HG03159 (cell line): Measurements from ENCODE around the gene RYR2.
"Not testable (repeated sequence)": the region's sequence is repeated elsewhere in the genome, so short reads cannot be mapped to it uniquely, and the experiment has no call there.

Experiments used
- ATAC-seq: cut with Tn5 transposase; IDR thresholded peaks from one replicate; pipeline ENCODE4 v1.9.1; 2021; ENCODE audit warnings: mild to moderate bottlenecking, moderate library complexity; ENCODE audit not compliant: unreplicated experiment

RYR2 gene

DNA sequence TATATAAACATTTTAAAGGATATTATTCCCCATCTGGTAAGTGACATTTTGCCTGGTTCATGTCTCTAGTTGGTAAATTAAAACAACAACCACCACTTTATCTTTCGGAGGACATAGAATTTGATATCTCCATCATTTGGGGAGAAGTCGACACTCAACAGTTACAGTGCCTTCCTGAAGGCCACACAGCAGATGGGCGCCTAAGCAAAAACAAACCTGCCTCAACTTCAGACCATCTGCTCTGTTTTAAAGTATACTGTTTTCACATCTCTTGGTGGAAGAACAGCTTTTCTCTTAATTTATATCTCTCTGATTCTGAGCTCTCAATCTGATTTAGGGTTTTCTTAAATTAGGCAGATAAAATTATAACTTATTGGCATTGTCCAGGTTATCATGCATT lies 282.2 kb downstream of the RYR2 start:
- no peak for ATAC-seq

DNA sequence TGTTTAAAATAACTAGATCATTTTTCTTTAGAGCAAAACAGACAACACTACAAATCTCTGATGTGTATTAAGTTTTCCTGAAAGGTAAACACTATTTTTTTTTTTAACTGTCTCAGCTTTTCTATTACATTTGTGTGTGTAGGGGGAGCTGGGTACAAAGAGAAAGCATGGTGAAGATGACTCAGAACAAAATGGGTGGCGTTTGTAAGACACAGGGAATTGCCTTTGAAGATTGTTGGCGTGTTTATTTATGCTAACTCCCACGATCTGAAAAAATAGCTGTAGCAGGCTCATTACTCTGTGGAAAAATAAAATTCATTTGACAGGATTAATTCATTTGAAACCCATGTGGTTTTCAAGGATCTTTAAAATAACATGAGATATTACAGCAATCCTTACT lies 285.1 kb downstream of the RYR2 start:
- ATAC-seq, result no peak

DNA sequence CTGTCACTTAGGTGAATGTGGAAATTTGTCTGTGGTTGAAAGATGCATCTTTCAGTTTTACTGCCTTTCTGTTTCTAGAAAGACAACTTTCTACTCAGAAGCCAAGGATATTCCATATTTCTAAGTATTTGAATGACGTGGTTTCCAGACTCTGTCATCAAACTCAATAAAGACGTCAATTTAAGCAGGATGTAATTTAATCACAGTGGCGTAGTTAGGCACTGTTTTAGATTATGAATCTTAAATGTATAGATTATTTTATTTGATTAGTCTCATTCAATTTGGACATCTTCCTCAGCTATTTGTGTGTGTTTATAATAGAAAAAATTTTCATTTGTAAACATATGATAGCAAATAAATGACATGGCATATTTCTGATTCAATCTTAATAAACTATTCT lies 298.9 kb downstream of the RYR2 start:
- ATAC-seq, result no peak

DNA sequence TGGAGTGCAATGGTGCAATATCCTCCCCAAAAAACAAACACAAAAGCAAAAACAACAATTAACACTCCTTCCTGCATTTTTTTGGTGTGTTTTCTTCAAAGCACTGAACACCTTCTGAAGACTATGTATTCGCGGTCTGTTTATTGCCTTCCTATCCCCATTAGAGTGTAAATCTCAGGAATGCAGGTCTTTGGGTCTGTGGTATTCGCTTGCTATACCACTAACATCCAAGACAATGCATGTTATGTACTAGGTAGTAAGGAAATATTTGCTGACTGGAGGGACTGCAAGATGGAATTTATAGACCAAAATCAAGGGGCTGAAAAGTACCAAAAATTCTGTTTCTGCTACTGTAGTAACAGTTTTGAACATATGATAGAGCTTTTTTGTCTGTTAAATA lies 299.4 kb downstream of the RYR2 start:
- ATAC-seq, result no peak

DNA sequence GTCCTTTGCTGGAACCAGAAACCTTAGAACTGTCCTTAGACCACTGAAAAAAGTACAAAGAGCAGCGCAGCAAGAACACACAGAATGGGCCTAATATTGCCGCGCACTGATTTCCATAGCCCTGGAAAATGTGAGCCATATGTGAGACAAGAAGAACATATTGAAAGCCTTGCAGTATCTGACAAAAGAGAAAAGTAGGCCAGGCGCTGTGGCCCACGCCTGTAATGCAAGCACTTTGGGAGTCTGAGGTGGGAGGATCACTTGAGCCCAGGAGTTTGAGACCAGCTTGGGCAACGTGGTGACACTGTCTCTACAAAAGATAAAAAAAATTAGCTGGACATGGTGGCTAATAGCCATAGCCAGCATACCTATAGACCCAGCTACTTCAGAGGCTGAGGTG lies 300.7 kb downstream of the RYR2 start:
- ATAC-seq, result no peak

DNA sequence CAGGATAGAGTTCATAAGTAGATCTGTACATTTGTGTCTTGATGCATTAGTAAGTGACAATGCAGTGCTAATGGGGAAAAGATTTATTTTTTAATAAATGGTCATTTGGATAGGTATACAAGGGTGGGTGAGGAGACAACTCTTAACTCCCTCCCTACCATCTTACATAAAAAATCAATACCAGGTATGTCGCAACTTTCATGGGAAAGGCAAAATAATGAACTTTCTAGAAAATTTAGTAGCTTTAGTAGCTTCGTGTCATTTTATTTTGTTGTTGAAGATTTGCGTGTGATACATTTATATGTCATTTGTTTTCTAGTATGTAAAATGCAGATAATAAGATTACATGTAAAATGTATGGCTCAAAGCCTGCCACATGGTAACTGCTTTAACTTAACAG lies 310.8 kb downstream of the RYR2 start:
- no peak for ATAC-seq

DNA sequence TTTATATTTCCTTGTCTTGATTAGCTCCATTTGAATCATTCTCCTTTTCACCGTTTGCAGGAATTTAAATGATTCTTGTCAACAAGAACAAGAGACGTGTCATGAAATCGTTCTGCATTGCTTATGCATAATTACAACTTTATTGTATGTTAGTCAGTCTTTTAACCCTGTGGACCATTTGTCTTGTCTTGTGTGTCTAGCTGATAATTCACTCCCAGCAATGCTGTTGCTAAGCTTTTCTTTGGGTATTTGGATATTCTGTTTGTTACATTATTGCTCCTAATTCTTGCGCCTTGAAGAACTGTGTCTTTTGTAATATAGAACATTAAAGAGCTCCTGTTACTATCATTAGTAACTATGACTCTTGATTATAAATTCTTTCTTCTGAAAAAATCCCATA lies 311.9 kb downstream of the RYR2 start:
- ATAC-seq, result no peak

DNA sequence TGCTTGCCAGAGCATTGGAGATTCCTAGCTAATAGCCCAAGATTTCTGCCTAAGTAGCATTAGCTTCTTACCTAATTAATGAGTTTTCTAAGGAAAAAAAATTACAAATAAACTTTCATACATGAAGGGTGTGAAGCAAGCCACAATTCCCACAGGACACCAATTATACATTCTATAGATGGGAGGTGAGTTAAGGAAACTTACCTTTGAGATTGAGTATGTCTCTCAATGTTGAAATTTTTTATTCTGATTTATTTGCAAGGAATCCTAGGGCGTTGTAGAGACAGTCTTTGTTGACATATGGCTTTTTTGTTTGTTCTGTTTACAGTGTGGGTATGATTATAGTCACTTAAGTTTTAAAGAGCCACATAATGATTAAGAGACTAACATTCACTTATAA lies 313.0 kb downstream of the RYR2 start:
- no peak for ATAC-seq

DNA sequence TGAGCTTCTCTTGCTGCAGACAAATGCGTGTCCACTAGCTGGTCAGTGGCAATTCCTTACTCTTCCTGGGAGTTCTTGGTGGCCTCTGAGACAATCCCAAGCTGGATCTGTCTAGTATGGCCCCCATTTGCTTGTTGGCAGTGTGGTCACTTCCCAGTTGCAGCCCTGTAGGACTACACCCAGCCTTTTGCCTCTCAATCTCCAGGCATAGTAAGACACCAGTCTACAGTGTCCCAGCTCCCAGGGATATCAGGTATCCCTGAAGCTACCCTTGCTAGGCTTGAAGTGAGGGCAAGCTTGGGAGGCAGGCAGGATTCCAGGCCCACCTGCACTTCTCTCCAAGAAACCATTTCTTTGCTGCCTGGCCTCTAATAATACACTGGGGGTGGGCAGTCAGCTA lies 316.6 kb downstream of the RYR2 start:
- ATAC-seq, result no peak

DNA sequence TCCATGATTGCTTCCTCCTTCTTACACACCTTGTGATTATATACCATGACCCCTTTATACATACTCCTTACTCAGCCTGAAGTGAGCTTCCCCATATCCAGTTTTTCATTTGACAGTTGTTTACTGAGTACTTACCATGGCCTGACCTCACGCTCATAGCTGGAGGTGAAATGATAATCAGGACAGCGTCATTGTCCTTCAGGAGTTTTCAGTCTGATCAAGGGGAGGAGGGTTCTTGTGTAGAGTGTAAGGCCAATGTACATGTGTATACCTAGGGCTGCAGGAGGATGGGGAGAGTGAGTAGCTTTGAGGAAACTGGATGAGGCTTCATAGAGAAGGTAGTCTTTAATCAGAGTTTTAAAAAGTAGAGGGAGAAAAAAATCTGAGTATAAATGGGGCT lies 325.8 kb downstream of the RYR2 start:
- ATAC-seq, result no peak

DNA sequence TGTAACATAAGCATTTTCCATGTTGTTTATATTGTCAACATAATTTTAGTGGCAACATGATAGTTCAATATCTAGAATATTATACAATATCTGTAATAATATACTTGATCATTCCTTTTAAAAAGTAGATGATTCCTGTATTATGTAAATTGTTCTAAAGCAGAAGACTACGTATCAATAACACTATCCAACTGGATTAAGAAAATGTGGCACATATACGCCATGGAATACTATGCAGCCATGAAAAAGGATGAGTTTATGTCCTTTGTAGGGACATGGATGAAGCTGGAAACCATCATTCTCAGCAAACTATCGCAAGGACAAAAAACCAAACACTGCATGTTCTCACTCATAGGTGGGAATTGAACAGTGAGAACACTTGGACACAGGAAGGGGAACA lies 329.5 kb downstream of the RYR2 start:
- not testable (repeated sequence) for ATAC-seq

DNA sequence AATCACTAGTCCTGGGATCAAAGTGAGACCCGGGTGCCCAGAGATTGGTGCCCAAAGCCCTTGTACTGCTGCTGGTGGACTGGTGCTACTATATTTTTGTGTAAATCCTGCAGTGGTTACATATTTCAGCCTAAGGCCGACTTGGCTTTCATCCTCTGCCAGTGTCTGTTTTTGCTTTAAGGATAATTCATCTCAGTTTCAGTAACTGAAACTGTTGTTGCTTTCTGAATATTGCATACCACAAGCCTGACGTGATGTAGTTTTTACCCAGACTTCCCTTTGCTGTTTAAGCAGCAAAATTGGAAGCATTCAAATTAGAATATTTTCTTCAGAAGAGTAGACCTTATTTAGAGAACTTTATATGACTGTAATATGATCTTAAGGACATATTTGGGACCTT lies 341.8 kb downstream of the RYR2 start:
- no peak for ATAC-seq

DNA sequence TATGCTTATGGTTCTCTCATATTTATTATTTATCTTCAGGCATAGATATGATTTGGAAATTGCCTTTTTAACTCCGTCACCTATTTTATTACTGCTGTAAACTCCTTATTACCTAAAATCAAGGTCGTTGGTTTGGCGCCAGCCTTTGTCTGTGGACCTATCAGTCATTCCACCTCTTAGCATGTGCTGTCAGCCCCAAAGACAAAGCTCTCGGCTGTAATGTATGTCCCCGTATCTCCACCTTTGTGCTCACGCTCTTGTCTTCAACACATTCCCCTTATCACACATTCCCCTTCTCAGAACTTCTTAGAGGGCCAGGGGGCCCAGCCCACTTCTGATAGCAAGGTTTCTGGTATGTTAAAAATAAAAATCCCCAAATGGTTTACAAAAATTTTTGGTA lies 342.2 kb downstream of the RYR2 start:
- no peak for ATAC-seq

DNA sequence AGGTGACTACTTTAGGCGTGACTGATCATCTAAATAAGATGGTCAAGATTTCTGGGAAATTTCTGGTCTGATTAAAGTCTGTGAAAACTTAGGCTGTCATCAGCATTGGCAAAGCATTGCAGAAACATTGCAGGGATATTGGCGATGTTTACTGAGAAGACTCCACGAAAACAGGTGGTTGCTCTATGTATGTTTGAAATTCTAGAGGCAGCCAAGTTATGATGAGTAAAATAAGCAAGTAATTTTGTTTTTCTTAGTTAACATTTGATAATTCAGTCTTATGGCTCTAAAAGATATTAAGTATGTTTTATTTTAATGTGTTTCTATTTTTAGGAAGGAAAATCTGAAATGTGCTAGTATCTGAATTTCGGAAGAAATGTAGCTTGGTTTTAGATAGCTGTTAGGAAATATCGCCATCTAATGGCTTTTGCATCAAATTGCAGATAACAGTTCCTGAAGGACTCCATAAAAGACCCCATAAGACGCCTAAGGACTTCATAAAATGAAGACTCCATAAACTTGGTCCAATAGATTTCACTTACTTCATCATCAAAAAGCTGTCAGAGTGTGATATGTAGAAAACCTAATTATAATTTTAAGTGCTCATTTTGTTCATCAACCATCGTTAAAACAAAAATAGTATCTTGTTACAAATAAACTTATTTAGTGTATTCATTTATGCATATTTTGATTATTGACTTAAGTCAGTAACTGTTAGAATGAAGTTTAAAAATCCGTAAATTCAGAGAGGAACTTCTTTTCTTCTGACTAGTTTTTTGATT lies 344.6 kb downstream of the RYR2 start:
- peak; percentile 67 for ATAC-seq

DNA sequence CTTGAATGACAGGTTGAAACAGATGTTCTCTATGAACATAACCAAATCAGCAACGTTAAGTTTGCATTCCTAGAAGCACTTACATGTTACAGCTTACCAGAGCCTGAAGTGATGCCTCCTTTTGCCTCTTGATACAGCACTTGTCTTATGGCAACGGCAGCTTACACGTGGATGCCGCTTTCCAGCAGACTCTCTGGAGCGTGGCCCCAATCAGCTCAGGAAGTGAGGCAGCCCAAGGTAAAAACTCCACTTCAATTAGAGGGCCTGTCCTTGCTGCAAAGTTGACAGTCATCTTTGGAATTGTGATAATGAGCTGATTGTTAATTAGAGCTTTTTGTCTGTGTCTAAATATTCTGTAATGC lies 345.1 kb downstream of the RYR2 start:
- ATAC-seq, result no peak

DNA sequence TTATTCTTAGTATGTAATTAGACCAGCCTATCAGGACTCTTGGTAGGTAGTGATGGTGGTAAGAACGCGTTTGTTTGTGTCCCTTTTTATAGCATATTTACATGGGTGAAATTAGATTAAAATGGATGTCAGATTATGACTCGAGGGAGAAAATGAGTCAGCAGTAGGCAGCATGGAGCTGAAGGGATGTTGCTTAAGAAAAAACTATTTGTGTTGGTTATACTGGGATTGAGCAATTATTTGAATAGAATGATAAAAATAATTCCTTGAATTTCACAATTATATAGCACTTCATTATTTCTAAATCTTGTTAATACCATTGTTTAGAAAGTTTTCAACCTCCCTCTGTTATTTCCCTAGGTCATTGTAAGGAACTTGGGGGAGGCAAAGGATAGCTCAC lies 348.8 kb downstream of the RYR2 start:
- ATAC-seq, result no peak

DNA sequence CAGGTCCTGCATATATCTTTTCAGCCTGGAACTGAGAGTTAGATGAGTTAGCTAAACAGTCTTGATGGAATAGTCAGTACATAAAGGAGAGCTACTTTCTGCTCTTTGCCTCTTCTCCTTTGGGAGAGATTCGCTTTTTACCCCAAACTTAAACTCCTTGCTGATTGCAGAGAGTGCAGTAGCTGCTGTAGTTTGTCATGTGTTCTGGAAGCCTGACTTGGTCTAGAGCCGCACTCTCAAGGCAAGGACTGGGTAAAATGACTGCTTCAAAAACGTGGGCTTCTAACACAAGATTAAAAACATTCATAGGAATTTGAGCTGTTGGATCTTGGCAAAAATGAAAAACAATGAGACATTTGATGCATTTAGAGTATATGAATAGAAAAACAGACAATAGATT lies 351.6 kb downstream of the RYR2 start:
- no peak for ATAC-seq

DNA sequence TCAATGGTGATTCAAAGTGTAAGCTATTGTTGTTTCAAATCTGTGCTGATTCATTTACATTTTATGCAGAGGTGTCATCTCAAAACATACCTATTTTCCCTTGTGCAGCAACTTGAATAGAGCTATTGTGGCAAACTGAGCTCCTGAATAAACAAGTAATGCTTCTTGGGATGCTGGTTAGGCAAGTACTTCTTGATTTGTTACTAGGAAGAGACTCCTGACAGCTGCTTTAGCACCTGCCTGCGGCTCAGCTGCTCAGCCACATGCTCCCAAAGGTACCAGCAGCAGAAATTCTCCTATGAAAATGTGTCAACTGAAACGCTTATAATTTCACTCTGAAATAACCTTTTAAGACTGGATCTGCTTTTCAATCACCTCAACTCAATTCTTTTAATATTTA lies 352.3 kb downstream of the RYR2 start:
- no peak for ATAC-seq

DNA sequence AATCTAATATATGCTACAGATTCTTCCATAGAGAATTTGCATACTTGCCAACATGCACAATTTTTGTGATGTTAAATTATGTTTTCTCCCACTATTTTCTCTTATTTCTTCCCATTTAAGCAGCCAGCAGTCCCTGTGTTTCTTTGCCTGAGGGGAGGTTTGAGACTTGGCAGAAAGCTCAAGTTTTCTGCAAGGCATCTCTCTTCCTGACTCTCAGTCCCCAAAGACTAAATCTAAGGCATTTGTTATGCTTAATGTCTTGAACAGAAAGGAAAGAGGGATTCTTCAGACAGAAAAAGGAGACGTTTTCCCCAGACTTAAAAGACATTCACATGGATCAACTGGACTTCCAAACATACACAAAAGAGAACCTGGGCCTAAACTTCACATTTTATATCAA lies 354.4 kb downstream of the RYR2 start:
- no peak for ATAC-seq

DNA sequence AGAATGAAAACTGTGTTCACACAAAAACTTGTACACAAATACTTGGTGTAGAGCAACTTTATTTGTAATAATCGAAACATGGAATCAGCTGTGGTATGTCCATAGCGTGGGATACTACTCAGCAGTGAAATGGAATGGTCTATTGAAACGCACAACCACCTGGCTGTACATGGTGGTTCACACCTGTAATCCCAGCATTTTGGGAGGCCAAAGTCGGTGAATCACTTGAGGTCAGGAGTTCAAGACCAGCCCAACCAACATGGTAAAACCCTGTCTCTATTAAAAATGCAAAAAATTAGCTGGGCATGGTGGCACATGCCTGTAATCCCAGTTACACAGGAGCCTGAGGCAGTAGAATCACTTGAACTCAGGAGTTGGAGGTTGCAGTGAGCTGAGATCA lies 356.8 kb downstream of the RYR2 start:
- ATAC-seq, result no peak

DNA sequence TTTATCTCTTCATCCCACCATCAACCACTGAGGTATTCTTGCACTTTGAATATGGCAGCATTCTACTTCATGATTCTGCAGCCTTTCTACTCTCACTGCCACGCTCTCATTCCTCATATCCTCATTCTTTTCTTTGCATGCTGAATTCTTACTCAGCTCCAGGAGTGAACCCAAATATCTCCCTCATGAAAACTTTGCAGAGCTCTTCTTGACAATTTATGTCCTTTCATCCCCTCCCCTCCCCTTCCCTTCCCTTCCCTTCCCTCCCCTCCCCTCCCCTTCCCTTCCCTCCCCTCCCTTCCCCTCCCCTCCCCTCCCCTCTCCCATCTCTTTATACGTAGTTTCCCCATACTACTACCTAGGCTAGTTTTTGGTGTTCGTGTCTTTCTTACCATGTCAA lies 363.9 kb downstream of the RYR2 start:
- ATAC-seq, result no peak

DNA sequence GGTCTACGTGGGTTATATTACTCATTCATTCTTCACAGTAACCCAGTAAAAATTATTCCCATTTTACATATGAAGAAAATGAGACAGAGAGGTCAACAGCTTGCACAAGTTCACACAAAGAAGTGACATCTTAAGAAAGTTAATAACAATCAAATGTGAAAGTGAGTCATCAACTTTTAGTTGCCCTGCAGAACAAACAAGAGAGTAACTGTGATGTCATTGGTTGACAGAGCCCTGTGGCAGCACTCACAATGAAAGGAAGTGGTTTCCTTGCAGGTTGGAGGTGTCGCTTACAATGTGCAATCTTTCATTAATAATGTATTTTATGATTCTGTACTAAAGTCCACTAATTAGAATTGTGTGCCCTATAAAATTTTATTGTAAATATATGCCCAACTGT lies 369.6 kb downstream of the RYR2 start:
- ATAC-seq, result no peak

DNA sequence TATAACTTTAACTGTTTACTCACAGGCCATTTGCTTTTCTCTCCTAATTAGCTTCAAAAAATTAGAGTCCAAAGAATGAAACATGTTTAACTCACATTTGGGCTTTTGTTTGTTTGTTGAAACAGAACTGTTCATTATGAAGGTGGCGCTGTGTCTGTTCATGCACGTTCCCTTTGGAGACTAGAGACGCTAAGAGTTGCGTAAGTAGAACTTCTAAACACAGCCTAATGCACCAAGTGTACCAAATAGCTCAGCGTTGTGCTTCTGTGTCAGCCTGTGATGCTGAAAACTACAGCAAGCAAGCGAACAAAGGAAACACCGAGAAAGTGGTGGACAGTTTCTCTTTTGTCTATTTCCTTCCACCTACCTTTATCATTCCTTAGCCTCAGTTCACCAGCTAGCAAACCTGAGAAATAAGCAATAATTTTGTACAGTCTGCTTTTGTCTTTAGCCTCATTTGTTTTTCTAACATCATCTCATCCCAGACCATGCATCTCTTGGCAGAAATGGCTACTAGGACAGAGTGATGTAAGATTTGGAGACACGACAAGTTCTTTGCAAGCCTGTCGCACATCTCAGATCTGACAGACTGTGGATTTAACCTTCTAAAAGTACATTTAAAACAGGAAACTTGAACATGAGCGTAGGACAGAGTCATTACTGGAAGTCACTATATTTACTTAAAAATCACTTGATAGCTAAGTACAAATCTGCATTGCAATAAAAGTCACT lies 375.1 kb downstream of the RYR2 start:
- no peak for ATAC-seq
